ENCODE results near the gene ZFTA. TPM values are rescaled to one million over a fixed set of nuclear protein-coding genes. Genes with fewer than 3 reads are reported as not detected.

Gene ZFTA
- total RNA-seq, 4 donors from 2014 or later, result 13.2 to 31.8 (median 24.5) TPM

DNA sequence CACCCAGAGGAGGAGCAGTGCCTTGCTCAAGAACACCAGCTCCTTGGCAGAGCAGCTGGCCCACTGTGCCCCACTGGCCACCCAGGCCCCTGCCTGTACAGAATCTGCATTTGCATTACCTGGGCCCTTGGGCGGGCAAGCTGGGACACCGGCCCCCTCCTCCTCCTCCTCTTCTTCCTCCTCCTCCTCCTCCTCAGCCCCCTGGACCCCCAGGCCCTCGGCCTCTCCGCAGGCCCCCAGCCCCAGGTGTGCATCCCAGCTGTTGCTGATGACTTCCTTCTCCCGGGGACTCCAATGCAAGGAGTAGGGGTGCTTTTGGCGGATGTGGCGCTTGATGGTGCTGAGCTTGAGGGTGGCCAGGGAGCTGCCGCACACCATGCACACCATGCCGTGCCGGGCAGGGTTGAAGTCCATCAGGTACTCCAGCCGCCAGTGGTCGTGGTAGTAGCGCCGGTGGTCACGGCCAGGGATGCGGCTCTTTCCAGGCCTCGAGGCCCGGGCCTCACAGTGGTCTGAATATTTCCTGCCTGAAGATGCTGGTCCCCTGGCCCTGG is 2.8 kb downstream of the ZFTA start:
- no peaks in the 10 kb centered on the region for H3K27me3 ChIP-seq
- H3K4me3 ChIP-seq, result no peak overlapping the region
- no CpG with 5 or more reads among the region's 18 CpGs for WGBS, 2 donors (ENCODE audit: low coverage in 1 of 2)
- H3K36me3 ChIP-seq, result no peaks in the 10 kb centered on the region
- TF ChIP-seq POLR2A (IDR thresholded peaks at IDR 0.05) (no peak), EP300 (IDR thresholded peaks at IDR 0.05) (no peak)
- peak overlapping the region in 3 of 4 donors; percentile 88 to 91 (median 89) for H3K27ac ChIP-seq
- ATAC-seq, result no peak
- no peaks in the 10 kb centered on the region for H3K9me3 ChIP-seq
- peaks cover 0 to 84% (median 44%) of the 10 kb centered on the region in 3 donors for H3K4me1 ChIP-seq

GRCh38 chr11:63764679-63765647 is 3.6 kb downstream of the ZFTA start:
- Histone ChIP-seq H3K36me3 (peaks cover 0 to 2% of the 10 kb centered on the region in 2 donors), H3K27ac (peak overlapping the region; percentile 43 to 91 (median 88)), H3K4me1 (peaks cover 0 to 78% (median 43%) of the 10 kb centered on the region in 3 donors), H3K27me3 (no peaks in the 10 kb centered on the region), H3K4me3 (peak overlapping the region in 1 of 2 donors; percentile 69), H3K9me3 (no peaks in the 10 kb centered on the region)
- 43 to 48% methylated on average over 3 to 5 of the region's 30 CpGs for WGBS, 2 donors (ENCODE audit: low coverage in 1 of 2)
- no peak for ATAC-seq
- TF ChIP-seq, protein P1, sequence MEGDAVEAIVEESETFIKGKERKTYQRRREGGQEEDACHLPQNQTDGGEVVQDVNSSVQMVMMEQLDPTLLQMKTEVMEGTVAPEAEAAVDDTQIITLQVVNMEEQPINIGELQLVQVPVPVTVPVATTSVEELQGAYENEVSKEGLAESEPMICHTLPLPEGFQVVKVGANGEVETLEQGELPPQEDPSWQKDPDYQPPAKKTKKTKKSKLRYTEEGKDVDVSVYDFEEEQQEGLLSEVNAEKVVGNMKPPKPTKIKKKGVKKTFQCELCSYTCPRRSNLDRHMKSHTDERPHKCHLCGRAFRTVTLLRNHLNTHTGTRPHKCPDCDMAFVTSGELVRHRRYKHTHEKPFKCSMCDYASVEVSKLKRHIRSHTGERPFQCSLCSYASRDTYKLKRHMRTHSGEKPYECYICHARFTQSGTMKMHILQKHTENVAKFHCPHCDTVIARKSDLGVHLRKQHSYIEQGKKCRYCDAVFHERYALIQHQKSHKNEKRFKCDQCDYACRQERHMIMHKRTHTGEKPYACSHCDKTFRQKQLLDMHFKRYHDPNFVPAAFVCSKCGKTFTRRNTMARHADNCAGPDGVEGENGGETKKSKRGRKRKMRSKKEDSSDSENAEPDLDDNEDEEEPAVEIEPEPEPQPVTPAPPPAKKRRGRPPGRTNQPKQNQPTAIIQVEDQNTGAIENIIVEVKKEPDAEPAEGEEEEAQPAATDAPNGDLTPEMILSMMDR (IDR thresholded peaks at IDR 0.05), result no peak
- no peak for TF ChIP-seq EP300 (IDR thresholded peaks at IDR 0.05)
- no peak for TF ChIP-seq POLR2AphosphoS5 (IDR thresholded peaks at IDR 0.05)
- TF ChIP-seq POLR2A (IDR thresholded peaks at IDR 0.05), result no peak

DNA sequence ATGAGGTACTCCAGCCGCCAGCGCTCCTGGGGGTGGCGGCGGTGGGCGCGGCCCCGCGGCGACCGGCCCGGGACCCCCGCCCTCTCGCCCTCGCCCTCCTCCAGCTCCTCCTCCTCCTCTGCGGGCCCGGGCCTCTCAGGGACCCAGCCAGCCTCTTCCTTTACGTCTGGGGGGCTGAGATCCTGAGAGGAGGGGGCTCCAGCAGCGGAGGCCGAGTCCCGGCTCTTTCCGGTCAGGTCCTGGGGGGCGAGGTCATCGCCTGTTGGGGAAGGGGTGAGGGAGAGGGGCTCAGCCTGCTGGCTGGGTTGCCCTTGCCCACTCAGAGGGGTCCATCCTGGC is 4.3 kb downstream of the ZFTA start:
- peak overlapping the region in 1 of 2 donors; percentile 69 for H3K4me3 ChIP-seq
- TF ChIP-seq, protein P1 (IDR thresholded peaks at IDR 0.05), result no peak
- TF ChIP-seq POLR2AphosphoS5 (IDR thresholded peaks at IDR 0.05), result no peak
- TF ChIP-seq POLR2A (IDR thresholded peaks at IDR 0.05), result no peak
- no peak for TF ChIP-seq EP300 (IDR thresholded peaks at IDR 0.05)

GRCh38 chr11:63763496-63764339 is 4.9 kb downstream of the ZFTA start:
- Histone ChIP-seq H3K27me3 (no peaks in the 10 kb centered on the region), H3K4me1 (peaks cover 0 to 65% (median 36%) of the 10 kb centered on the region in 3 donors), H3K9me3 (no peaks in the 10 kb centered on the region), H3K36me3 (peaks cover 0 to 10% of the 10 kb centered on the region in 2 donors), H3K27ac (peak overlapping the region; percentile 43 to 91 (median 88)), H3K4me3 (peak overlapping the region; percentile 40 to 69)
- 52% methylated on average over 15 of the region's 82 CpGs; no CpG with 5 or more reads in 1 of the 2 donors for WGBS, 2 donors (ENCODE audit: low coverage in 1 of 2)
- TF ChIP-seq POLR2A (IDR thresholded peaks at IDR 0.05) (peak in 1 of 2 donors; percentile 29), EP300 (IDR thresholded peaks at IDR 0.05) (no peak), POLR2AphosphoS5 (IDR thresholded peaks at IDR 0.05) (peak; percentile 45)
- TF ChIP-seq, protein P1 (IDR thresholded peaks at IDR 0.05), result peak in 2 of 4 experiments; percentile 2 to 30
- peak; percentile 19 for ATAC-seq

More for the DNA sequence above, 4.3 kb downstream of the ZFTA start:
- H3K9me3 ChIP-seq, result no peaks in the 10 kb centered on the region
- peaks cover 0 to 4% of the 10 kb centered on the region in 2 donors for H3K36me3 ChIP-seq
- no peaks in the 10 kb centered on the region for H3K27me3 ChIP-seq
- no peak for ATAC-seq
- peaks cover 0 to 71% (median 36%) of the 10 kb centered on the region in 3 donors for H3K4me1 ChIP-seq
- H3K27ac ChIP-seq, result peak overlapping the region; percentile 43 to 91 (median 88)
- WGBS, 2 donors (ENCODE audit: low coverage in 1 of 2), result no CpG with 5 or more reads among the region's 23 CpGs

Data from gastroesophageal sphincter (tissue), 4 donors.